ENCODE data around the gene DMRT3.

DNA sequence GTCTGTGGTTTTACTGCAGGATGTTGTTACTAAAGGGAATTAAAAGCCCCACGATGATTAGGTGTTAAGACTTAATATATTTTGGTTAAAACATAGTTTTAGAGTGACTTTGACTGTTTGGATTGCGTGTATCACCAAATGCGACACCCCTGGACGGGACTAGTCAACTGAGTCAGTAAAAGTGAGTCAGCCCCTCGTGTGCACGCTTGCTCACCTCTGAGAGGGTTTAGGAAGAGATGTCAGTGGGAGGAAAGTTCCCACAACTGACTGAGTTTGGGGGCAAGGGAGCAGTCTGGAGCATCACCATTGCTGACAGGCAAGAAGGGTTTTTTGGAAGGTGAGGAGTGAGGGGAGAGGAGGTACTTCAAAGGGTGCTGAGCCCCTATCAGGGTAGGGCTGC is 14.4 kb upstream of the DMRT3 start:
- TF ChIP-seq, protein P1, sequence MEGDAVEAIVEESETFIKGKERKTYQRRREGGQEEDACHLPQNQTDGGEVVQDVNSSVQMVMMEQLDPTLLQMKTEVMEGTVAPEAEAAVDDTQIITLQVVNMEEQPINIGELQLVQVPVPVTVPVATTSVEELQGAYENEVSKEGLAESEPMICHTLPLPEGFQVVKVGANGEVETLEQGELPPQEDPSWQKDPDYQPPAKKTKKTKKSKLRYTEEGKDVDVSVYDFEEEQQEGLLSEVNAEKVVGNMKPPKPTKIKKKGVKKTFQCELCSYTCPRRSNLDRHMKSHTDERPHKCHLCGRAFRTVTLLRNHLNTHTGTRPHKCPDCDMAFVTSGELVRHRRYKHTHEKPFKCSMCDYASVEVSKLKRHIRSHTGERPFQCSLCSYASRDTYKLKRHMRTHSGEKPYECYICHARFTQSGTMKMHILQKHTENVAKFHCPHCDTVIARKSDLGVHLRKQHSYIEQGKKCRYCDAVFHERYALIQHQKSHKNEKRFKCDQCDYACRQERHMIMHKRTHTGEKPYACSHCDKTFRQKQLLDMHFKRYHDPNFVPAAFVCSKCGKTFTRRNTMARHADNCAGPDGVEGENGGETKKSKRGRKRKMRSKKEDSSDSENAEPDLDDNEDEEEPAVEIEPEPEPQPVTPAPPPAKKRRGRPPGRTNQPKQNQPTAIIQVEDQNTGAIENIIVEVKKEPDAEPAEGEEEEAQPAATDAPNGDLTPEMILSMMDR (IDR thresholded peaks at IDR 0.05), result no peak
- TF ChIP-seq POLR2A (IDR thresholded peaks at IDR 0.05), result no peak
